H9 (cell line): ENCODE results near the gene MYCBPAP. TPM values are rescaled to one million over a fixed set of nuclear protein-coding genes. Genes with fewer than 3 reads are reported as not detected.

ENCODE experiments used
- DNase-seq: peaks from one replicate; pipeline ENCODE4 v3.0.0-alpha.2; 2017
- H2AFZ ChIP-seq: one replicate; pipeline ENCODE4 v1.6.1; 2013; ENCODE audit warnings: mild to moderate bottlenecking, low read length, control low read depth, moderate library complexity
- H2AK5ac ChIP-seq: 2 replicates; pipeline ENCODE4 v1.6.1; 2013; ENCODE audit warnings: low read length, control low read depth, mixed read lengths; ENCODE audit not compliant: insufficient read length
- H2BK120ac ChIP-seq: one replicate; pipeline ENCODE4 v1.6.1; 2013; ENCODE audit warnings: low read depth, mild to moderate bottlenecking, low read length, control low read depth, inconsistent platforms; ENCODE audit not compliant: poor library complexity, severe bottlenecking
- H2BK12ac ChIP-seq: 2 replicates; pipeline ENCODE4 v1.6.1; 2013; ENCODE audit warnings: low read length, control low read depth, mixed read lengths, low read depth; ENCODE audit not compliant: insufficient read length
- H2BK15ac ChIP-seq: 2 replicates; pipeline ENCODE4 v1.6.1; 2013; ENCODE audit warnings: low read depth, low read length, control low read depth
- H2BK20ac ChIP-seq: one replicate; pipeline ENCODE4 v1.6.1; 2013; ENCODE audit warnings: low read depth, mild to moderate bottlenecking, low read length, control low read depth, inconsistent platforms; ENCODE audit not compliant: poor library complexity, severe bottlenecking
- H2BK5ac ChIP-seq: 2 replicates; pipeline ENCODE4 v1.6.1; 2013; ENCODE audit warnings: low read length, control low read depth, mixed read lengths; ENCODE audit not compliant: insufficient read length
- H3K14ac ChIP-seq: 2 replicates; pipeline ENCODE4 v1.6.1; 2013; ENCODE audit warnings: low read length, control low read depth; ENCODE audit not compliant: insufficient read depth
- H3K18ac ChIP-seq: 2 replicates; pipeline ENCODE4 v1.6.1; 2013; ENCODE audit warnings: low read depth, mild to moderate bottlenecking, mixed read lengths, low read length, control low read depth; ENCODE audit not compliant: insufficient read length
- H3K23ac ChIP-seq: 2 replicates; pipeline ENCODE4 v1.6.1; 2013; ENCODE audit warnings: low read length, control low read depth, mixed read lengths, low read depth; ENCODE audit not compliant: insufficient read length
- H3K23me2 ChIP-seq: 2 replicates; pipeline ENCODE4 v1.6.1; 2013; ENCODE audit warnings: low read depth, mild to moderate bottlenecking, mixed read lengths, low read length, control low read depth; ENCODE audit not compliant: insufficient read length, poor library complexity, severe bottlenecking
- H3K27ac ChIP-seq: 2 replicates; pipeline ENCODE4 v1.5.1; 2013; ENCODE audit warnings: low read length, control low read depth, mixed read lengths, low read depth; ENCODE audit not compliant: insufficient read length
- H3K27me3 ChIP-seq: 2 replicates; pipeline ENCODE4 v1.6.1; 2013; ENCODE audit warnings: low read length, control low read depth, inconsistent platforms; ENCODE audit not compliant: insufficient read depth
- H3K4ac ChIP-seq: 2 replicates; pipeline ENCODE4 v1.6.1; 2013; ENCODE audit warnings: low read depth, mild to moderate bottlenecking, control low read depth, inconsistent platforms, low read length, moderate library complexity
- H3K4me1 ChIP-seq: 2 replicates; pipeline ENCODE4 v1.6.1; 2013; ENCODE audit warnings: low read length, control low read depth, inconsistent platforms; ENCODE audit not compliant: insufficient read depth
- H3K4me2 ChIP-seq: 2 replicates; pipeline ENCODE4 v1.6.1; 2013; ENCODE audit warnings: low read length, control low read depth, mixed read lengths; ENCODE audit not compliant: insufficient read length, insufficient read depth
- H3K56ac ChIP-seq: 2 replicates; pipeline ENCODE4 v1.6.1; 2013; ENCODE audit warnings: low read depth, mild to moderate bottlenecking, mixed read lengths, low read length, control low read depth; ENCODE audit not compliant: insufficient read length
- H3K79me1 ChIP-seq: 2 replicates; pipeline ENCODE4 v1.6.1; 2013; ENCODE audit warnings: low read depth, mild to moderate bottlenecking, moderate library complexity, low read length, control low read depth, inconsistent platforms; ENCODE audit not compliant: insufficient read depth, poor library complexity, severe bottlenecking
- H3K79me2 ChIP-seq: 2 replicates; pipeline ENCODE4 v1.6.1; 2013; ENCODE audit warnings: low read length, control low read depth, inconsistent platforms; ENCODE audit not compliant: insufficient read depth
- H3K9ac ChIP-seq: 2 replicates; pipeline ENCODE4 v1.6.1; 2013; ENCODE audit warnings: low read length, control low read depth, mixed read lengths; ENCODE audit not compliant: insufficient read length; ENCODE audit errors: extremely low read depth
- H3K9me3 ChIP-seq: one replicate; pipeline ENCODE4 v1.6.1; 2013; ENCODE audit warnings: low read depth, low read length, inconsistent platforms; ENCODE audit not compliant: control insufficient read depth
- H3T11ph ChIP-seq: one replicate; pipeline ENCODE4 v1.6.1; 2013; ENCODE audit warnings: mild to moderate bottlenecking, low read length, control low read depth, inconsistent platforms
- H4K20me1 ChIP-seq: one replicate; pipeline ENCODE4 v1.6.1; 2013; ENCODE audit not compliant: control insufficient read depth, insufficient read length, insufficient read depth
- H4K5ac ChIP-seq: 2 replicates; pipeline ENCODE4 v1.6.1; 2013; ENCODE audit warnings: low read depth, mild to moderate bottlenecking, mixed read lengths, low read length, control low read depth; ENCODE audit not compliant: insufficient read length
- H4K8ac ChIP-seq: replicated peaks from 2 replicates; pipeline ENCODE4 v1.6.1; 2013; ENCODE audit warnings: low read length, control low read depth, mixed read lengths, low read depth; ENCODE audit not compliant: insufficient read length
- H4K91ac ChIP-seq: 2 replicates; pipeline ENCODE4 v1.6.1; 2013; ENCODE audit warnings: low read depth, mild to moderate bottlenecking, moderate library complexity, mixed read lengths, low read length, control low read depth; ENCODE audit not compliant: insufficient read length
- H3K27ac Mint-ChIP-seq, 3 experiments: 2 replicates in 2 of 3; 3 replicates in 1 of 3; pipeline ENCODE4 v1.8.0; 2020 to 2021; ENCODE audit warnings: mixed read lengths in 3 of 3, mild to moderate bottlenecking in 1 of 3, moderate library complexity in 1 of 3
- H3K27me3 Mint-ChIP-seq: 2 replicates; pipeline ENCODE4 v1.8.0; 2021; ENCODE audit warnings: low read depth, mild to moderate bottlenecking, moderate library complexity, mixed read lengths
- H3K36me3 Mint-ChIP-seq, 3 experiments: 2 replicates in 2 of 3; 3 replicates in 1 of 3; pipeline ENCODE4 v1.8.0; 2020 to 2021; ENCODE audit warnings: low read depth in 3 of 3, mixed read lengths in 3 of 3; ENCODE audit not compliant: insufficient read depth in 1 of 3
- H3K4me1 Mint-ChIP-seq, 2 experiments: 2 replicates each; pipeline ENCODE4 v1.8.0; 2020; ENCODE audit warnings: mixed read lengths in 2 of 2
- H3K4me3 Mint-ChIP-seq, 2 experiments: 2 replicates in 1 of 2; 3 replicates in 1 of 2; pipeline ENCODE4 v1.8.0; 2020 to 2021; ENCODE audit warnings: mild to moderate bottlenecking in 2 of 2, mixed read lengths in 2 of 2, moderate library complexity in 1 of 2
- H3K9me3 Mint-ChIP-seq, 2 experiments: 2 replicates in 1 of 2; 3 replicates in 1 of 2; pipeline ENCODE4 v1.8.0; 2020; ENCODE audit warnings: mild to moderate bottlenecking in 2 of 2, mixed read lengths in 2 of 2, moderate library complexity in 1 of 2
- total RNA-seq: library from RNA; stranded (reverse); gene quantifications from 2 replicates; pipeline ENCODE4 v1.2.1, GENCODE V29; 2021
- TF ChIP-seq, protein P1 (sequence below): fragments of 200-600 bp; sonication (generic); conservative IDR thresholded peaks from 3 replicates; pipeline ENCODE4 v1.8.0; 2021; ENCODE audit warnings: antibody characterized with exemption, mild to moderate bottlenecking

Gene MYCBPAP
- total RNA-seq, 1 experiment from 2014 or later: 1.7 TPM

DNA sequence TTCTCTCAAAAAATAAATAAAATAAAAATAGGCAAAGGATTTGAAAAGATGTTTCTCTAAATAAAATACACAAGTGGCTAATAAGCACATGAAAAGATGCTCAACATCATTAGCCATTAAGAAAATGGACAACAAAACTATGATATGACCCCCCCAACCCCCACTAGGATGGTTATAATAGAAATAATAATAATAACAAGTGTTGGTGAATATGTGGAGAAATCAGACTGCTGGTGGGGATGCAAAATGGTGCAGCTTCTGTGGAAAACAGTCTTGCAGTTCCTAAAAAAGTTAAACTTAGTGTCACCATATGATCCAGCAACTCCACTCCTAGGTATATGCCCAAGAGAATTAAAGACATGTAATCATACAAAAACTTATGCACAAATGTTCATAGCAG lies 9.0 kb upstream of the MYCBPAP start:
- H3K4me2 ChIP-seq: no peak overlapping the region
- H2BK120ac ChIP-seq: no peak overlapping the region
- no peak overlapping the region for H3K4ac ChIP-seq
- no peaks in the 10 kb centered on the region for H3K9me3 ChIP-seq
- Mint-ChIP-seq H3K9me3 (no peaks in the 10 kb centered on the region), H3K4me1 (peaks cover 8% of the 10 kb centered on the region in 2 experiments), H3K27me3 (peaks cover 4% of the 10 kb centered on the region; the same call in 1 of the 2 replicates), H3K27ac (no peak overlapping the region), H3K4me3 (no peak overlapping the region), H3K36me3 (no peaks in the 10 kb centered on the region)
- H2BK12ac ChIP-seq: no peak overlapping the region
- no peak overlapping the region for H3K27ac ChIP-seq
- no peak overlapping the region for H3T11ph ChIP-seq
- H2AK5ac ChIP-seq: no peak overlapping the region
- no peak overlapping the region for H2BK20ac ChIP-seq
- H4K5ac ChIP-seq: no peak overlapping the region
- H3K18ac ChIP-seq: no peak overlapping the region
- no peak overlapping the region for H2AFZ ChIP-seq
- no peak overlapping the region for H3K14ac ChIP-seq
- H3K56ac ChIP-seq: no peak overlapping the region
- no peak overlapping the region for H4K8ac ChIP-seq
- no peak overlapping the region for H3K23ac ChIP-seq
- no peak overlapping the region for H2BK15ac ChIP-seq
- no peak overlapping the region for H2BK5ac ChIP-seq
- no peak overlapping the region for H4K91ac ChIP-seq
- H3K79me1 ChIP-seq: no peaks in the 10 kb centered on the region
- DNase-seq: no peak
- no peak overlapping the region for H3K9ac ChIP-seq
- H3K27me3 ChIP-seq: no peaks in the 10 kb centered on the region; the same call in 1 of the 2 replicates
- no peaks in the 10 kb centered on the region for H3K79me2 ChIP-seq
- peaks cover 3% of the 10 kb centered on the region; the same call in 1 of the 2 replicates for H3K4me1 ChIP-seq
- H4K20me1 ChIP-seq: no peaks in the 10 kb centered on the region
- TF ChIP-seq, protein P1, sequence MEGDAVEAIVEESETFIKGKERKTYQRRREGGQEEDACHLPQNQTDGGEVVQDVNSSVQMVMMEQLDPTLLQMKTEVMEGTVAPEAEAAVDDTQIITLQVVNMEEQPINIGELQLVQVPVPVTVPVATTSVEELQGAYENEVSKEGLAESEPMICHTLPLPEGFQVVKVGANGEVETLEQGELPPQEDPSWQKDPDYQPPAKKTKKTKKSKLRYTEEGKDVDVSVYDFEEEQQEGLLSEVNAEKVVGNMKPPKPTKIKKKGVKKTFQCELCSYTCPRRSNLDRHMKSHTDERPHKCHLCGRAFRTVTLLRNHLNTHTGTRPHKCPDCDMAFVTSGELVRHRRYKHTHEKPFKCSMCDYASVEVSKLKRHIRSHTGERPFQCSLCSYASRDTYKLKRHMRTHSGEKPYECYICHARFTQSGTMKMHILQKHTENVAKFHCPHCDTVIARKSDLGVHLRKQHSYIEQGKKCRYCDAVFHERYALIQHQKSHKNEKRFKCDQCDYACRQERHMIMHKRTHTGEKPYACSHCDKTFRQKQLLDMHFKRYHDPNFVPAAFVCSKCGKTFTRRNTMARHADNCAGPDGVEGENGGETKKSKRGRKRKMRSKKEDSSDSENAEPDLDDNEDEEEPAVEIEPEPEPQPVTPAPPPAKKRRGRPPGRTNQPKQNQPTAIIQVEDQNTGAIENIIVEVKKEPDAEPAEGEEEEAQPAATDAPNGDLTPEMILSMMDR: no peak
- H3K23me2 ChIP-seq: no peaks in the 10 kb centered on the region
